Smooth muscle cell (in vitro differentiated cells): ENCODE measurements around the gene GNB2. TPM values are rescaled to one million over a fixed set of nuclear protein-coding genes. Genes with fewer than 3 reads are reported as not detected.

Experiments used
- DNase-seq: peaks from one replicate; lab custom pipeline; 2025; ENCODE audit not compliant: unreplicated experiment; lab: John Stamatoyannopoulos, UW
- H2AFZ ChIP-seq: fragments of 200-600 bp; sonication (generic); 2 replicates; pipeline ENCODE4 v1.6.0; 2016; ENCODE audit warnings: antibody characterized with exemption, low read depth, mild to moderate bottlenecking
- H3F3A ChIP-seq: fragments of 200-600 bp; sonication (generic); 2 replicates; pipeline ENCODE4 v1.6.0; 2017; ENCODE audit warnings: antibody characterized with exemption, low read depth
- H3K27ac ChIP-seq: fragments of 200-600 bp; sonication (generic); 2 replicates; pipeline ENCODE4 v1.5.1; 2016; ENCODE audit warnings: low read depth, mild to moderate bottlenecking
- H3K27me3 ChIP-seq: fragments of 200-600 bp; sonication (generic); 2 replicates; pipeline ENCODE4 v1.6.1; 2016; ENCODE audit warnings: low read depth, mild to moderate bottlenecking
- H3K36me3 ChIP-seq: fragments of 200-600 bp; sonication (generic); 2 replicates; pipeline ENCODE4 v1.5.1; 2016; ENCODE audit warnings: low read depth
- H3K4me1 ChIP-seq: fragments of 200-600 bp; sonication (generic); 2 replicates; pipeline ENCODE4 v1.5.1; 2016; ENCODE audit warnings: low read depth
- H3K4me2 ChIP-seq: fragments of 200-600 bp; sonication (generic); 2 replicates; pipeline ENCODE4 v1.6.0; 2016; ENCODE audit warnings: mild to moderate bottlenecking
- H3K4me3 ChIP-seq: fragments of 200-600 bp; sonication (generic); 2 replicates; pipeline ENCODE4 v1.5.1; 2016; ENCODE audit warnings: mild to moderate bottlenecking
- H3K79me2 ChIP-seq: fragments of 200-600 bp; sonication (generic); 2 replicates; pipeline ENCODE4 v1.6.0; 2016; ENCODE audit warnings: low read depth, mild to moderate bottlenecking
- H3K9ac ChIP-seq: fragments of 200-600 bp; sonication (generic); 2 replicates; pipeline ENCODE4 v1.6.0; 2016; ENCODE audit warnings: low read depth
- H3K9me3 ChIP-seq: fragments of 200-600 bp; sonication (generic); replicated peaks from 2 replicates; pipeline ENCODE4 v1.5.1; 2016; ENCODE audit warnings: low read depth
- H4K20me1 ChIP-seq: fragments of 200-600 bp; sonication (generic); 2 replicates; pipeline ENCODE4 v1.6.0; 2016; ENCODE audit warnings: low read depth
- CTCF ChIP-seq: fragments of 200-600 bp; sonication (generic); IDR thresholded peaks from 2 replicates; pipeline ENCODE4 v1.5.1; 2017; ENCODE audit warnings: borderline replicate concordance, mild to moderate bottlenecking, antibody characterized with exemption; ENCODE audit not compliant: insufficient read depth, poor library complexity, severe bottlenecking
- WGBS: methylation state at CpG from one replicate; pipeline ENCODE4 v1.1.7; 2016; ENCODE audit warnings: low lambda C conversion rate; 5-methylcytosine and 5-hydroxymethylcytosine counted together
- polyA plus RNA-seq: library from polyadenylated mRNA; unstranded; fragments of >200 nt; fragmentation: Nextera tagmentation; extraction: Ambion mirVana; gene quantifications from 2 replicates; pipeline ENCODE4 v1.2.1, GENCODE V29; 2016
- total RNA-seq: library from RNA; depleted of rRNA; stranded (reverse); fragments of >200 nt; gene quantifications from 2 replicates; pipeline ENCODE4 v1.2.3, GENCODE V29; 2014

GNB2 gene
- total and polyA plus RNA-seq, 2 experiments from 2014 or later, result 90.7 to 219 TPM

- Histone ChIP-seq H4K20me1 (no peaks in the 10 kb centered on the region), H3K4me1 (no peaks in the 10 kb centered on the region), H3F3A (no peaks in the 10 kb centered on the region), H3K9me3 (no peaks in the 10 kb centered on the region), H3K27me3 (no peaks in the 10 kb centered on the region), H3K79me2 (no peaks in the 10 kb centered on the region), H3K4me2 (peak overlapping the region; percentile 81), H3K36me3 (no peaks in the 10 kb centered on the region), H3K9ac (no peak overlapping the region), H3K4me3 (peak overlapping the region; percentile 42), H3K27ac (no peak overlapping the region), H2AFZ (peak overlapping the region; percentile 77)
- TF ChIP-seq CTCF, result peak; percentile 29
- peak; percentile 31 for DNase-seq
- WGBS, result 3% methylated on average over 45 of the region's 72 CpGs
These were observed 40.4 kb upstream of the GNB2 start for GRCh38 chr7:100632951-100633717.

GRCh38 chr7:100639995-100640516 is 33.5 kb upstream of the GNB2 start:
- TF ChIP-seq CTCF, result no peak
- no peaks in the 10 kb centered on the region for H3K4me1 ChIP-seq
- H3K4me2 ChIP-seq, result no peak overlapping the region
- H3K4me3 ChIP-seq, result no peak overlapping the region
- no peaks in the 10 kb centered on the region for H3K27me3 ChIP-seq
- H3K79me2 ChIP-seq, result no peaks in the 10 kb centered on the region
- H3K27ac ChIP-seq, result no peak overlapping the region
- H2AFZ ChIP-seq, result no peak overlapping the region
- H3K9ac ChIP-seq, result no peak overlapping the region
- H3F3A ChIP-seq, result no peaks in the 10 kb centered on the region
- no peaks in the 10 kb centered on the region for H4K20me1 ChIP-seq
- no peak for DNase-seq
- no peaks in the 10 kb centered on the region for H3K36me3 ChIP-seq
- no peaks in the 10 kb centered on the region for H3K9me3 ChIP-seq
- WGBS, result 88% methylated on average over 17 of the region's 17 CpGs

GRCh38 chr7:100640517-100641440 is 32.8 kb upstream of the GNB2 start:
- Histone ChIP-seq H3K4me2 (no peak overlapping the region), H3F3A (no peaks in the 10 kb centered on the region), H3K9me3 (no peaks in the 10 kb centered on the region), H4K20me1 (no peaks in the 10 kb centered on the region), H3K27me3 (no peaks in the 10 kb centered on the region), H2AFZ (no peak overlapping the region), H3K27ac (no peak overlapping the region), H3K9ac (no peak overlapping the region), H3K79me2 (no peaks in the 10 kb centered on the region), H3K4me1 (no peaks in the 10 kb centered on the region), H3K36me3 (no peaks in the 10 kb centered on the region), H3K4me3 (no peak overlapping the region)
- DNase-seq, result no peak
- 88% methylated on average over 20 of the region's 24 CpGs for whole genome bisulfite sequencing
- no peak for TF ChIP-seq CTCF
